A549 (cell line): ENCODE measurements around the gene CGREF1. TPM values are rescaled to one million over a fixed set of nuclear protein-coding genes. Genes with fewer than 3 reads are reported as not detected.

ENCODE experiments used
- ATAC-seq, 2 experiments: fragments of 200-7000 bp in 1 of 2; fragments of >200 bp in 1 of 2; cut with Nextera tagmentation in 1 of 2; cut with Tn5 transposase in 1 of 2; 3 replicates each; pipeline versions ENCODE4 v1.8.0 to v1.9.1; 2018 to 2020; ENCODE audit warnings: mild to moderate bottlenecking in 1 of 2, moderate library complexity in 1 of 2
- CTCF ChIA-PET: fragments of 300-600 bp; sonication (Branson Sonifier 250); formaldehyde crosslinking; extraction: SDS; loops from one replicate; lab custom pipeline; 2021; ENCODE audit warnings: antibody characterized with exemption, inconsistent platforms; lab: Yijun Ruan, JAX
- POLR2A ChIA-PET: fragments of 350-600 bp; formaldehyde crosslinking; extraction: SDS; loops from one replicate; lab custom pipeline; 2021; ENCODE audit warnings: antibody characterized with exemption, inconsistent platforms; lab: Yijun Ruan, JAX
- DNase-seq, 2 experiments: peaks; one replicate each; pipeline versions ENCODE4 v3.0.0 to v3.0.0-alpha.2; 2011 to 2016; ENCODE audit warnings: low read depth in 1 of 2, low spot score in 1 of 2
- FAIRE-seq: peaks from 2 replicates; lab custom pipeline; 2011; peaks lifted over from hg19 to GRCh38; lab: Jason Lieb, UNC
- H3K27ac ChIP-seq, 2 experiments: fragments of >200 bp; sonication (Bioruptor Twin); formaldehyde crosslinking; 3 replicates each; pipeline ENCODE4 v1.5.1; 2016 to 2017
- H3K4me1 ChIP-seq: fragments of >200 bp; sonication (Bioruptor Twin); formaldehyde crosslinking; 3 replicates; pipeline ENCODE4 v1.6.1; 2016
- H3K4me2 ChIP-seq: fragments of >200 bp; sonication (Bioruptor Twin); formaldehyde crosslinking; 3 replicates; pipeline ENCODE4 v1.6.1; 2016
- H3K4me3 ChIP-seq: fragments of >200 bp; sonication (Bioruptor Twin); formaldehyde crosslinking; 3 replicates; pipeline ENCODE4 v1.5.1; 2016
- H3K9me3 ChIP-seq: fragments of >200 bp; sonication (Bioruptor Twin); formaldehyde crosslinking; 3 replicates; pipeline ENCODE4 v1.6.1; 2016
- CHD2 ChIP-seq: fragments of 150-350 bp; IDR thresholded peaks from 2 replicates; pipeline ENCODE4 v1.6.1; 2014; ENCODE audit warnings: low read length; ENCODE audit not compliant: partially characterized antibody
- CHD4 ChIP-seq: fragments of 200-600 bp; sonication (generic); IDR thresholded peaks from 2 replicates; pipeline ENCODE4 v1.6.1; 2016; ENCODE audit warnings: antibody characterized with exemption, mild to moderate bottlenecking, borderline replicate concordance
- EHMT2 ChIP-seq: fragments of 200-600 bp; sonication (generic); IDR thresholded peaks from 2 replicates; pipeline ENCODE4 v1.6.1; 2016; ENCODE audit warnings: antibody characterized with exemption, low read depth, mild to moderate bottlenecking, moderate library complexity
- FOXS1 ChIP-seq: fragments of 250-450 bp; sonication (Bioruptor Pico); IDR thresholded peaks from 2 replicates; pipeline ENCODE4 v1.5.0; 2020; ENCODE audit warnings: mild to moderate bottlenecking, moderate library complexity
- HOXA7 ChIP-seq: fragments of 250-450 bp; sonication (Bioruptor Pico); IDR thresholded peaks from 2 replicates; pipeline ENCODE4 v1.5.0; 2020; ENCODE audit warnings: mild to moderate bottlenecking, moderate library complexity
- HOXB5 ChIP-seq: fragments of 250-450 bp; sonication (Bioruptor Pico); IDR thresholded peaks from 2 replicates; pipeline ENCODE4 v1.5.0; 2020; ENCODE audit warnings: mild to moderate bottlenecking, moderate library complexity
- JUN ChIP-seq, 2 experiments: fragments of >200 bp; sonication (Bioruptor Twin); formaldehyde crosslinking; IDR thresholded peaks; 2 replicates in 1 of 2; 3 replicates in 1 of 2; pipeline ENCODE4 v1.6.1; 2016 to 2017
- KDM1A ChIP-seq: fragments of 200-600 bp; sonication (generic); IDR thresholded peaks from 2 replicates; pipeline ENCODE4 v1.6.1; 2016; ENCODE audit warnings: low read depth, mild to moderate bottlenecking
- MAFK ChIP-seq: fragments of 450-650 bp; IDR thresholded peaks from 2 replicates; pipeline ENCODE4 v1.6.1; 2014; ENCODE audit not compliant: partially characterized antibody
- NFE2L2 ChIP-seq: fragments of 150-350 bp; conservative IDR thresholded peaks from 2 replicates; pipeline ENCODE4 v1.6.1; 2014; ENCODE audit warnings: low read length
- NPAS2 ChIP-seq: fragments of 250-450 bp; sonication (Bioruptor Pico); IDR thresholded peaks from 2 replicates; pipeline ENCODE4 v1.8.0; 2022; ENCODE audit warnings: mild to moderate bottlenecking, moderate library complexity, borderline replicate concordance
- POLR2A ChIP-seq: IDR thresholded peaks from 2 replicates; pipeline ENCODE4 v1.6.1; 2012; ENCODE audit warnings: mild to moderate bottlenecking, low read length
- RNF2 ChIP-seq: fragments of 200-600 bp; sonication (generic); IDR thresholded peaks from 2 replicates; pipeline ENCODE4 v1.6.1; 2016; ENCODE audit warnings: low read depth, mild to moderate bottlenecking, antibody characterized with exemption, moderate library complexity, borderline replicate concordance
- WGBS: methylation state at CpG from one replicate; pipeline ENCODE4 v1.1.6; 2017; ENCODE audit errors: missing lambda C conversion rate; 5-methylcytosine and 5-hydroxymethylcytosine counted together
- polyA plus RNA-seq, 4 experiments: library from polyadenylated mRNA; depleted of rRNA in 3 of 4; stranded (reverse); fragments of >200 nt; fragmentation: RNase III in 1 of 4; extraction: RNeasy Plus Mini Kit Qiagen cat#74134 plus additional on column Dnase treatment in 1 of 4; gene quantifications; 2 replicates in 3 of 4; 3 replicates in 1 of 4; pipeline ENCODE4 v1.2.3, GENCODE V29; 2011 to 2017
- TF ChIP-seq, protein P1 (sequence below): fragments of >200 bp; sonication (Bioruptor Twin); formaldehyde crosslinking; IDR thresholded peaks from 3 replicates; pipeline ENCODE4 v1.6.1; 2016
- TF ChIP-seq, protein P2 (sequence below): IDR thresholded peaks from 2 replicates; pipeline ENCODE4 v1.6.1; 2012
- TF ChIP-seq, protein P3 (sequence below): fragments of >200 bp; sonication (Bioruptor Twin); formaldehyde crosslinking; IDR thresholded peaks from 3 replicates; pipeline ENCODE4 v1.5.1; 2016

Gene CGREF1
- polyA plus RNA-seq, 2 of the 4 experiments (the other 2 are of a cell fraction), result 5.1 to 5.8 TPM

DNA sequence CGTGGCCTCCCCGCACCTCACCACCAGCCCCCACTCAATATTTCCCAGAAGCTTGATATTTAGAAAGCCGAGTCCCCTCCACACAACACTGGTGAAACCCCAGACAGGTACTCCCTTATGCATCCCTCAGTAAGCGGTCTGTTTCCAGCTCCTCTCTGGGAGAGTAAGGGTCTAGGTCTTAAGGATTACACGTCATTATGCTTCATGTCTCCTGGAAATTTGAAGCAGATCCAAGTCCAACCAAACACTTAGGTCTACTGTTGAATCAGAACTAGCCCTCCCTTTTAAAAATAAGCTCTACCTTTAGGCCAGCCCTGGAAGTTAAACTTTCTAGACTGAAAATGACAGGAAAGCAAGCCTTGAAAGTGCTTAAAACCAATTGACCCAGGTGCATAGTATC lies 46.0 kb downstream of the CGREF1 start:
- CTCF ChIA-PET, result interaction anchor here (0.6 to 18.7 kb wide), 9 partner anchors 11 to 250 kb away, joined by 3 to 253 read pairs (median 3); partner anchors contain the start of genes AGBL5, EMILIN1, KHK and MPV17
- H3K4me2 ChIP-seq, result no peak overlapping the region; the same call in 2 of the 3 replicates
- peaks cover 19% of the 10 kb centered on the region for H3K4me1 ChIP-seq
- ATAC-seq (no peak), DNase-seq (no peak), FAIRE-seq (no peak)
- no peak overlapping the region for H3K4me3 ChIP-seq
- peak overlapping the region in 1 of 2 experiments; percentile 93; a peak in 2 of 6 replicates for H3K27ac ChIP-seq
- 93% methylated on average over 5 of the region's 5 CpGs for WGBS
- no peaks in the 10 kb centered on the region for H3K9me3 ChIP-seq
- POLR2A ChIA-PET, result interaction anchor here (1.1 kb wide), 1 partner anchor 8 kb away, joined by 7 read pairs; no protein-coding TSS in a partner anchor
- TF ChIP-seq MAFK (no peak), NFE2L2 (no peak), POLR2A (no peak), CHD4 (no peak), HOXA7 (CRISPR knock-in tag) (no peak), RNF2 (no peak), KDM1A (no peak), HOXB5 (no peak), CHD2 (no peak), FOXS1 (CRISPR knock-in tag) (no peak), NPAS2 (no peak), EHMT2 (no peak)
- TF ChIP-seq, protein P1, sequence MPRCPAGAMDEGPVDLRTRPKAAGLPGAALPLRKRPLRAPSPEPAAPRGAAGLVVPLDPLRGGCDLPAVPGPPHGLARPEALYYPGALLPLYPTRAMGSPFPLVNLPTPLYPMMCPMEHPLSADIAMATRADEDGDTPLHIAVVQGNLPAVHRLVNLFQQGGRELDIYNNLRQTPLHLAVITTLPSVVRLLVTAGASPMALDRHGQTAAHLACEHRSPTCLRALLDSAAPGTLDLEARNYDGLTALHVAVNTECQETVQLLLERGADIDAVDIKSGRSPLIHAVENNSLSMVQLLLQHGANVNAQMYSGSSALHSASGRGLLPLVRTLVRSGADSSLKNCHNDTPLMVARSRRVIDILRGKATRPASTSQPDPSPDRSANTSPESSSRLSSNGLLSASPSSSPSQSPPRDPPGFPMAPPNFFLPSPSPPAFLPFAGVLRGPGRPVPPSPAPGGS, result no peak
- TF ChIP-seq, protein P2, sequence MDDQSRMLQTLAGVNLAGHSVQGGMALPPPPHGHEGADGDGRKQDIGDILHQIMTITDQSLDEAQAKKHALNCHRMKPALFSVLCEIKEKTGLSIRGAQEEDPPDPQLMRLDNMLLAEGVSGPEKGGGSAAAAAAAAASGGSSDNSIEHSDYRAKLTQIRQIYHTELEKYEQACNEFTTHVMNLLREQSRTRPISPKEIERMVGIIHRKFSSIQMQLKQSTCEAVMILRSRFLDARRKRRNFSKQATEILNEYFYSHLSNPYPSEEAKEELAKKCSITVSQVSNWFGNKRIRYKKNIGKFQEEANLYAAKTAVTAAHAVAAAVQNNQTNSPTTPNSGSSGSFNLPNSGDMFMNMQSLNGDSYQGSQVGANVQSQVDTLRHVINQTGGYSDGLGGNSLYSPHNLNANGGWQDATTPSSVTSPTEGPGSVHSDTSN, result no peak
- TF ChIP-seq, protein P3, sequence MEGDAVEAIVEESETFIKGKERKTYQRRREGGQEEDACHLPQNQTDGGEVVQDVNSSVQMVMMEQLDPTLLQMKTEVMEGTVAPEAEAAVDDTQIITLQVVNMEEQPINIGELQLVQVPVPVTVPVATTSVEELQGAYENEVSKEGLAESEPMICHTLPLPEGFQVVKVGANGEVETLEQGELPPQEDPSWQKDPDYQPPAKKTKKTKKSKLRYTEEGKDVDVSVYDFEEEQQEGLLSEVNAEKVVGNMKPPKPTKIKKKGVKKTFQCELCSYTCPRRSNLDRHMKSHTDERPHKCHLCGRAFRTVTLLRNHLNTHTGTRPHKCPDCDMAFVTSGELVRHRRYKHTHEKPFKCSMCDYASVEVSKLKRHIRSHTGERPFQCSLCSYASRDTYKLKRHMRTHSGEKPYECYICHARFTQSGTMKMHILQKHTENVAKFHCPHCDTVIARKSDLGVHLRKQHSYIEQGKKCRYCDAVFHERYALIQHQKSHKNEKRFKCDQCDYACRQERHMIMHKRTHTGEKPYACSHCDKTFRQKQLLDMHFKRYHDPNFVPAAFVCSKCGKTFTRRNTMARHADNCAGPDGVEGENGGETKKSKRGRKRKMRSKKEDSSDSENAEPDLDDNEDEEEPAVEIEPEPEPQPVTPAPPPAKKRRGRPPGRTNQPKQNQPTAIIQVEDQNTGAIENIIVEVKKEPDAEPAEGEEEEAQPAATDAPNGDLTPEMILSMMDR, result no peak

DNA sequence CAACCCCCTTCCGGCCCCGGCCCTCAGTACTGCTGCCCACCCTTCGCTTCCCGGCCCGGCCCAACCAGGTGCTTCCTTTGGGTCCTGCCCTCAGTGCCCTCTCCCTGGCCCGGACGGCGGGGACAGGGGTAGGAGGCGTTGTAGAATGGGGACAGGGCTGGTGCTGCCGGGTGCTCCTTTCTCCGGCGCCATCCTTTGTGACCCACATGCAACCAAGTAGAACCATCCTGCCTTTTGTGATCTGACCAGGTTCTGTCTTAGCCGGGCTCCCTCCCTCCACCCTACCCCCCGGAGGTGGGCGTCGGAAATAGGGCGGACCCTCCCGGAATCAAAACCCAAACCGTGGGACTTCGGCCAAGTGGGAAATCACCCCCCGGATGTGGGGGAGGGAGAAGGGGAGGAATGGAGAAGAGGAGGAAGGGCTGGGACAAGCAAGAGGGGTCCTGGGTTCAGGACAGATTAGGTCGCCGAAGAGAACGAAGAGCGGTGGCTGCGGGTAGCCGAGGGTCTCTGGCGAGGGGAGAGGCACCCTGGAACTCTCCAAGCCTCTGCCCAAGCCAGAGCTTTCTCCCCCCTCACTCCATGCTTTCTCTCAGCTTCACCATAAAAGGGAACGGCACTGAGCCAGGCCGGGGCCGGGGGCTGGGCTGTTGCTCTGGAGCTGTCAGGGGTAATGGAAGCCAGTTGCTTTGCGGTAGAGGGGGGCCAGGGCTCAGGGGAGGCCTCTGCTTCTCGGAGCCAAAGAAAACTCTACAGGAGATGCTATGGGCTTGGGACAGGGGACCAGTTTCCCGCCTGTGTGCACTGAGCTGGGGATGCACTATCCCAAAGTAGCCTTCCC lies 46.7 kb downstream of the CGREF1 start:
- FAIRE-seq (no peak), ATAC-seq (peak; percentile 60 to 70; a peak in 5 of 6 replicates), DNase-seq (no peak)
- ChIA-PET POLR2A (interaction anchor here (0.6 to 2.0 kb wide), 13 partner anchors 9 to 221 kb away, joined by 3 to 37 read pairs (median 4); partner anchors contain the start of genes AGBL5, KHK and PREB), CTCF (interaction anchor here (0.6 to 18.7 kb wide), 10 partner anchors 12 to 251 kb away, joined by 3 to 253 read pairs (median 4); partner anchors contain the start of genes AGBL5, EMILIN1, KHK and MPV17)
- Histone ChIP-seq H3K4me1 (peaks cover 19% of the 10 kb centered on the region), H3K27ac (peak overlapping the region; percentile 88 to 93), H3K9me3 (no peaks in the 10 kb centered on the region), H3K4me3 (peak overlapping the region; percentile 92), H3K4me2 (peak overlapping the region; percentile 94)
- WGBS, result 36% methylated on average over 31 of the region's 34 CpGs
- TF ChIP-seq EHMT2 (no peak), JUN (IDR thresholded peaks at IDR 0.05) (0 out of 5 replicates have a peak, but pooled peaks of 1 of the 2 experiments have one; percentile 13)
